SK-N-SH treated with all-trans-retinoic acid at 6 μM for 48 hours (cell line): ENCODE results near the gene EEFSEC.

Experiments used
- ATAC-seq: fragments of 200-7000 bp; cut with Tn5 transposase; 3 replicates; pipeline ENCODE4 v1.9.1; 2020; ENCODE audit warnings: mild to moderate bottlenecking, moderate library complexity
- ARNTL ChIP-seq: fragments of 450-650 bp; formaldehyde crosslinking; IDR thresholded peaks from 2 replicates; pipeline ENCODE4 v1.5.0; 2020; ENCODE audit warnings: low read depth, mild to moderate bottlenecking, moderate library complexity, borderline replicate concordance
- BACH2 ChIP-seq: fragments of 250-450 bp; sonication (Bioruptor Pico); IDR thresholded peaks from 2 replicates; pipeline ENCODE4 v1.9.0; 2021; ENCODE audit warnings: mild to moderate bottlenecking, borderline replicate concordance
- CSDC2 ChIP-seq: fragments of 250-450 bp; sonication (Bioruptor Pico); IDR thresholded peaks from 2 replicates; pipeline ENCODE4 v1.5.0; 2020; ENCODE audit warnings: mild to moderate bottlenecking, moderate library complexity
- ESRRG ChIP-seq: fragments of 250-450 bp; sonication (Bioruptor Pico); IDR thresholded peaks from 2 replicates; pipeline ENCODE4 v1.6.1; 2021; ENCODE audit warnings: mild to moderate bottlenecking
- GLIS3 ChIP-seq: fragments of 250-450 bp; sonication (Bioruptor Pico); IDR thresholded peaks from 2 replicates; pipeline ENCODE4 v1.5.0; 2020; ENCODE audit warnings: mild to moderate bottlenecking, moderate library complexity
- OSR1 ChIP-seq: fragments of 250-450 bp; sonication (Bioruptor Pico); IDR thresholded peaks from 2 replicates; pipeline ENCODE4 v1.8.0; 2022; ENCODE audit warnings: moderate library complexity, mild to moderate bottlenecking, inconsistent platforms
- PATZ1 ChIP-seq: fragments of 250-450 bp; sonication (Bioruptor Pico); IDR thresholded peaks from 2 replicates; pipeline ENCODE4 v1.8.0; 2020; ENCODE audit warnings: mild to moderate bottlenecking, moderate library complexity, borderline replicate concordance
- PPARA ChIP-seq: fragments of 250-450 bp; sonication (Bioruptor Pico); IDR thresholded peaks from 2 replicates; pipeline ENCODE4 v1.5.0; 2020; ENCODE audit warnings: mild to moderate bottlenecking, borderline replicate concordance
- RARB ChIP-seq: fragments of 250-450 bp; sonication (Bioruptor Pico); IDR thresholded peaks from 2 replicates; pipeline ENCODE4 v1.8.0; 2021; ENCODE audit warnings: mild to moderate bottlenecking, moderate library complexity
- SNAI2 ChIP-seq: fragments of 250-450 bp; sonication (Bioruptor Pico); IDR thresholded peaks from 2 replicates; pipeline ENCODE4 v1.5.0; 2020; ENCODE audit warnings: mild to moderate bottlenecking, moderate library complexity
- TCF4 ChIP-seq: fragments of 250-450 bp; sonication (Bioruptor Pico); IDR thresholded peaks from 2 replicates; pipeline ENCODE4 v1.8.0; 2021; ENCODE audit warnings: mild to moderate bottlenecking, moderate library complexity, borderline replicate concordance
- TOX ChIP-seq: fragments of 250-450 bp; sonication (Bioruptor Pico); IDR thresholded peaks from 2 replicates; pipeline ENCODE4 v1.8.0; 2021; ENCODE audit warnings: mild to moderate bottlenecking, moderate library complexity, borderline replicate concordance
- TSHZ2 ChIP-seq: fragments of 250-450 bp; sonication (Bioruptor Pico); IDR thresholded peaks from 2 replicates; pipeline ENCODE4 v1.5.0; 2020; ENCODE audit warnings: mild to moderate bottlenecking, moderate library complexity
- ZC3H10 ChIP-seq: fragments of 250-450 bp; sonication (Bioruptor Pico); IDR thresholded peaks from 2 replicates; pipeline ENCODE4 v1.5.1; 2021; ENCODE audit warnings: mild to moderate bottlenecking, moderate library complexity
- ZFP3 ChIP-seq: fragments of 250-450 bp; sonication (Bioruptor Pico); IDR thresholded peaks from 2 replicates; pipeline ENCODE4 v1.5.0; 2020; ENCODE audit warnings: mild to moderate bottlenecking, moderate library complexity
- ZNF565 ChIP-seq: fragments of 450-650 bp; formaldehyde crosslinking; conservative IDR thresholded peaks from 2 replicates; pipeline ENCODE4 v1.5.0; 2020; ENCODE audit warnings: low read depth, mild to moderate bottlenecking, moderate library complexity
- ZNF70 ChIP-seq: fragments of 450-650 bp; formaldehyde crosslinking; IDR thresholded peaks from 2 replicates; pipeline ENCODE4 v1.5.0; 2020; ENCODE audit warnings: mild to moderate bottlenecking, moderate library complexity
- ZNF8 ChIP-seq: fragments of 450-650 bp; formaldehyde crosslinking; IDR thresholded peaks from 2 replicates; pipeline ENCODE4 v1.5.0; 2020; ENCODE audit warnings: mild to moderate bottlenecking, moderate library complexity
- TF ChIP-seq, protein P1 (sequence below): fragments of 250-450 bp; sonication (Bioruptor Pico); IDR thresholded peaks from 2 replicates; pipeline ENCODE4 v1.8.0; 2021; ENCODE audit warnings: low read depth, mild to moderate bottlenecking, moderate library complexity, borderline replicate concordance
- TF ChIP-seq, protein P2 (sequence below): fragments of 250-450 bp; sonication (Bioruptor Pico); IDR thresholded peaks from 2 replicates; pipeline ENCODE4 v1.5.1; 2020; ENCODE audit warnings: low read depth, mild to moderate bottlenecking, moderate library complexity

EEFSEC gene

GRCh38 chr3:128307781-128308469 lies 154.6 kb downstream of the EEFSEC start:
- TF ChIP-seq ZNF70 (CRISPR knock-in tag): no peak
- TF ChIP-seq, protein P1, sequence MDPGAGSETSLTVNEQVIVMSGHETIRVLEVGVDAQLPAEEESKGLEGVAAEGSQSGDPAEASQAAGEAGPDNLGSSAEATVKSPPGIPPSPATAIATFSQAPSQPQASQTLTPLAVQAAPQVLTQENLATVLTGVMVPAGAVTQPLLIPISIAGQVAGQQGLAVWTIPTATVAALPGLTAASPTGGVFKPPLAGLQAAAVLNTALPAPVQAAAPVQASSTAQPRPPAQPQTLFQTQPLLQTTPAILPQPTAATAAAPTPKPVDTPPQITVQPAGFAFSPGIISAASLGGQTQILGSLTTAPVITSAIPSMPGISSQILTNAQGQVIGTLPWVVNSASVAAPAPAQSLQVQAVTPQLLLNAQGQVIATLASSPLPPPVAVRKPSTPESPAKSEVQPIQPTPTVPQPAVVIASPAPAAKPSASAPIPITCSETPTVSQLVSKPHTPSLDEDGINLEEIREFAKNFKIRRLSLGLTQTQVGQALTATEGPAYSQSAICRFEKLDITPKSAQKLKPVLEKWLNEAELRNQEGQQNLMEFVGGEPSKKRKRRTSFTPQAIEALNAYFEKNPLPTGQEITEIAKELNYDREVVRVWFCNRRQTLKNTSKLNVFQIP (CRISPR knock-in tag): no peak
- no peak for TF ChIP-seq PPARA (CRISPR knock-in tag)
- TF ChIP-seq, protein P2, sequence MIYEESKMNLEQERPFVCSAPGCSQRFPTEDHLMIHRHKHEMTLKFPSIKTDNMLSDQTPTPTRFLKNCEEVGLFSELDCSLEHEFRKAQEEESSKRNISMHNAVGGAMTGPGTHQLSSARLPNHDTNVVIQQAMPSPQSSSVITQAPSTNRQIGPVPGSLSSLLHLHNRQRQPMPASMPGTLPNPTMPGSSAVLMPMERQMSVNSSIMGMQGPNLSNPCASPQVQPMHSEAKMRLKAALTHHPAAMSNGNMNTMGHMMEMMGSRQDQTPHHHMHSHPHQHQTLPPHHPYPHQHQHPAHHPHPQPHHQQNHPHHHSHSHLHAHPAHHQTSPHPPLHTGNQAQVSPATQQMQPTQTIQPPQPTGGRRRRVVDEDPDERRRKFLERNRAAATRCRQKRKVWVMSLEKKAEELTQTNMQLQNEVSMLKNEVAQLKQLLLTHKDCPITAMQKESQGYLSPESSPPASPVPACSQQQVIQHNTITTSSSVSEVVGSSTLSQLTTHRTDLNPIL: no peak
- no peak for TF ChIP-seq TOX
- no peak for TF ChIP-seq ZFP3
- no peak for TF ChIP-seq OSR1 (CRISPR knock-in tag)
- no peak for TF ChIP-seq ZNF565 (CRISPR knock-in tag)
- ATAC-seq: no peak

- ATAC-seq: no peak
- TF ChIP-seq ZNF70 (CRISPR knock-in tag): no peak
- TF ChIP-seq ZNF565 (CRISPR knock-in tag): no peak
- no peak for TF ChIP-seq TSHZ2 (CRISPR knock-in tag)
- TF ChIP-seq GLIS3 (CRISPR knock-in tag): no peak
- TF ChIP-seq RARB (CRISPR knock-in tag): no peak
- no peak for TF ChIP-seq BACH2 (CRISPR knock-in tag)
- no peak for TF ChIP-seq CSDC2 (CRISPR knock-in tag)
- no peak for TF ChIP-seq ZFP3
- no peak for TF ChIP-seq ARNTL (CRISPR knock-in tag)
- TF ChIP-seq ZC3H10: no peak
- no peak for TF ChIP-seq ZNF8 (CRISPR knock-in tag)
- TF ChIP-seq, protein P1 (CRISPR knock-in tag): no peak
- no peak for TF ChIP-seq TCF4
These were observed 155.7 kb downstream of the EEFSEC start for GRCh38 chr3:128309026-128309425.

DNA sequence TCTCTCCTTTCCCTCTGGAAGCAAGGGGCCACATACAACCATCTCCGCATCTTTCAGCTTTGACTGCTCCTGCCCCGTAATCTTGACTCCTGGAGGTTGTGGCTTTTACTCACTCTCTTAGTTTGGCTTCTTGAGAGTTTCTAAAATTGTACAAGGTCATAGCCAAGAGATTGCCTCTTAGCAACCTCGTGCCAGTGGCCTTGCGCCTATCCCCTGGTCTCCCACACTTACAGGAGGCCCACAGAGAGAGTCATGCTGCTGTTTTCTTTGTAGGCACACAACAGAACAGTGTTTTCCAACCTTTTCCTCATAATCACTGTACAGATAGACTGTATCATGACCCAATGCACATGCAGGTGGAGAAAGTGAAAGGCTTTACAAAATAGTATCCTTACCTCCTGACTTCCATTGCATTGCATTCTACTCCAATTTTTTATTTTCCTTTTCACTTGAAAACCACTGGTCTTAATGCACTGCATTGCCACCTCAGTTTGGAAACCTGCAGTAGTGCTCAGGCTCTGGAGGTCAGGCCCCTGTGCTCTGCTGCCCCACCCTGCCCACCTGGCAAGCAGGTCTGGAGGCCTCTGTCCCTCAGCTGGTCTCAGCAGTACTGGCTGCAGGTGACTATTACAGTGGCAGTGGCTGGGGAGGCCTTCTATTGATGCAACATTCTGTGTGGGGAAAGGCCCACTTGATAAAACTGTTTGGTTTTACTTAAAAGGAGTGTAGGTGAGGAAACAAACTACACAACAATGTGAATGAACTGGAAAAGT lies 157.2 kb downstream of the EEFSEC start:
- TF ChIP-seq ESRRG (no peak), ZNF8 (CRISPR knock-in tag) (no peak), SNAI2 (CRISPR knock-in tag) (no peak), PATZ1 (no peak), ARNTL (CRISPR knock-in tag) (no peak), GLIS3 (CRISPR knock-in tag) (no peak)
- TF ChIP-seq, protein P1 (CRISPR knock-in tag): no peak
- ATAC-seq: no peak
